ENCODE results near the gene SNAP23.

SNAP23 gene

GRCh38 chr15:42495361-42496212 lies at the start of gene SNAP23:
TSS of gene SNAP23 (plus strand) at chr15:42495634. CDS start at chr15:42511847, 16,213 bp downstream.
- Histone ChIP-seq H3K36me3 (replicated peaks; ENCODE audit: insufficient read depth, low read length) (no peaks in the 10 kb centered on the region), H3K4me3 (ENCODE audit: low read length) (peak within 1 kb of the TSS; percentile 83), H4K20me1 (ENCODE audit: insufficient read depth, low read length) (no peaks in the 10 kb centered on the region), H3K4me2 (ENCODE audit: low read depth, low read length) (peak within 1 kb of the TSS; percentile 91), H3K9ac (ENCODE audit: low read length) (peak within 1 kb of the TSS; percentile 67), H3F3A (ENCODE audit: insufficient read depth, low read length) (no peaks in the 10 kb centered on the region), H3K27ac (ENCODE audit: low read length) (no peak within 1 kb of the TSS), H3K9me3 (replicated peaks; ENCODE audit: insufficient read depth, low read length) (no peaks in the 10 kb centered on the region), H3K9me2 (replicated peaks; ENCODE audit: insufficient read depth, low read length) (no peaks in the 10 kb centered on the region), H3K4me1 (ENCODE audit: low read length) (peaks cover 14% of the 10 kb centered on the region), H2AFZ (ENCODE audit: low read length) (peak within 1 kb of the TSS; percentile 71), H3K27me3 (replicated peaks; ENCODE audit: insufficient read depth, low read length) (no peaks in the 10 kb centered on the region), H3K79me2 (ENCODE audit: low read length) (peaks cover 24% of the 10 kb centered on the region)
- TF ChIP-seq CTCF (IDR thresholded peaks at IDR 0.05; ENCODE audit: low read length) (no peak), EZH2 (optimal IDR thresholded peaks at IDR 0.05; ENCODE audit: low read depth, low read length) (no peak)
- peak; percentile 89 for DNase-seq

GRCh38 chr15:42447599-42447998 lies 47.8 kb upstream of the SNAP23 start:
- TF ChIP-seq EZH2 (optimal IDR thresholded peaks at IDR 0.05; ENCODE audit: low read depth, low read length), result no peak
- TF ChIP-seq EZH2phosphoT487 (IDR thresholded peaks at IDR 0.05; ENCODE audit: low read length), result no peak
- TF ChIP-seq CTCF (IDR thresholded peaks at IDR 0.05; ENCODE audit: low read length), result no peak
- peaks cover 7% of the 10 kb centered on the region; the same call in 1 of the 2 replicates for H3K36me3 ChIP-seq (replicated peaks; ENCODE audit: insufficient read depth, low read length)
- H3K4me3 ChIP-seq (ENCODE audit: low read length), result no peak overlapping the region
- H2AFZ ChIP-seq (ENCODE audit: low read length), result no peak overlapping the region
- no peaks in the 10 kb centered on the region for H3K79me2 ChIP-seq (ENCODE audit: low read length)
- no peaks in the 10 kb centered on the region for H3K27me3 ChIP-seq (replicated peaks; ENCODE audit: insufficient read depth, low read length)
- no peak overlapping the region for H3K9ac ChIP-seq (ENCODE audit: low read length)
- H4K20me1 ChIP-seq (ENCODE audit: insufficient read depth, low read length), result no peaks in the 10 kb centered on the region
- H3K9me3 ChIP-seq (replicated peaks; ENCODE audit: insufficient read depth, low read length), result no peaks in the 10 kb centered on the region
- H3K4me2 ChIP-seq (ENCODE audit: low read depth, low read length), result no peak overlapping the region
- H3F3A ChIP-seq (ENCODE audit: insufficient read depth, low read length), result no peaks in the 10 kb centered on the region
- no peaks in the 10 kb centered on the region for H3K9me2 ChIP-seq (replicated peaks; ENCODE audit: insufficient read depth, low read length)
- H3K27ac ChIP-seq (ENCODE audit: low read length), result no peak overlapping the region
- DNase-seq, result no peak
- H3K4me1 ChIP-seq (ENCODE audit: low read length), result no peaks in the 10 kb centered on the region

DNA sequence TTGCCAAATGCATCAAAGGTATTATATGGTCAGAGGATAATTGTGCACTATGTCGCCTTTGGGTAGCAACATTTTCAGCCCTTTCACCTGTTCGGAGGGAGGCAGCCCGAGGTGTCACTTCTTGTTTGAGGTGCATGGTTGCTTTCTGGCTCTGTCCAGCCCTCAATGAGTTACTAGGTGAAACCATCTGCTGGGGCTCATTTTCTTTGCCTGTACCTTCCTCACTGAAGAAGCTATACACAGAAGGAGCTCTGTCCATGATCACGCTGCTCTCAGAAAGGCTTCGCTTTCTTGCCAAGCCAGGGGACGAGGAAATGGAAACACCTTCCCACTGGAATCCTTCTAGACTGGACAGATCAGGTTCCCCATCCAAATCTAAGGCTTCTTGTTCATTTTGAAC lies 47.2 kb upstream of the SNAP23 start:
- Histone ChIP-seq H3K4me2 (ENCODE audit: low read depth, low read length) (no peak overlapping the region), H4K20me1 (ENCODE audit: insufficient read depth, low read length) (no peaks in the 10 kb centered on the region), H3K4me1 (ENCODE audit: low read length) (no peaks in the 10 kb centered on the region), H2AFZ (ENCODE audit: low read length) (no peak overlapping the region), H3K27me3 (replicated peaks; ENCODE audit: insufficient read depth, low read length) (no peaks in the 10 kb centered on the region), H3K9me3 (replicated peaks; ENCODE audit: insufficient read depth, low read length) (no peaks in the 10 kb centered on the region), H3K9ac (ENCODE audit: low read length) (no peak overlapping the region), H3K36me3 (replicated peaks; ENCODE audit: insufficient read depth, low read length) (peaks cover 7% of the 10 kb centered on the region; the same call in 1 of the 2 replicates), H3K9me2 (replicated peaks; ENCODE audit: insufficient read depth, low read length) (no peaks in the 10 kb centered on the region), H3K4me3 (ENCODE audit: low read length) (no peak overlapping the region), H3F3A (ENCODE audit: insufficient read depth, low read length) (no peaks in the 10 kb centered on the region), H3K79me2 (ENCODE audit: low read length) (no peaks in the 10 kb centered on the region), H3K27ac (ENCODE audit: low read length) (no peak overlapping the region)
- TF ChIP-seq EZH2phosphoT487 (IDR thresholded peaks at IDR 0.05; ENCODE audit: low read length) (no peak), EZH2 (optimal IDR thresholded peaks at IDR 0.05; ENCODE audit: low read depth, low read length) (no peak), CTCF (IDR thresholded peaks at IDR 0.05; ENCODE audit: low read length) (no peak)
- DNase-seq, result no peak
